GM18505 (cell line): ENCODE results near the gene SETBP1.
"Not testable (repeated sequence)": the region's sequence is repeated elsewhere in the genome, so short reads cannot be mapped to it uniquely, and the experiment has no call there.

ENCODE experiments used
- ATAC-seq: cut with Tn5 transposase; IDR thresholded peaks from one replicate; pipeline ENCODE4 v1.9.1; 2021; ENCODE audit not compliant: unreplicated experiment
- POLR2A ChIP-seq: IDR thresholded peaks from 4 replicates; pipeline ENCODE4 v1.6.1; 2011; ENCODE audit warnings: borderline replicate concordance; ENCODE audit not compliant: insufficient read depth, insufficient read length; ENCODE audit errors: extremely low read depth

Gene SETBP1

DNA sequence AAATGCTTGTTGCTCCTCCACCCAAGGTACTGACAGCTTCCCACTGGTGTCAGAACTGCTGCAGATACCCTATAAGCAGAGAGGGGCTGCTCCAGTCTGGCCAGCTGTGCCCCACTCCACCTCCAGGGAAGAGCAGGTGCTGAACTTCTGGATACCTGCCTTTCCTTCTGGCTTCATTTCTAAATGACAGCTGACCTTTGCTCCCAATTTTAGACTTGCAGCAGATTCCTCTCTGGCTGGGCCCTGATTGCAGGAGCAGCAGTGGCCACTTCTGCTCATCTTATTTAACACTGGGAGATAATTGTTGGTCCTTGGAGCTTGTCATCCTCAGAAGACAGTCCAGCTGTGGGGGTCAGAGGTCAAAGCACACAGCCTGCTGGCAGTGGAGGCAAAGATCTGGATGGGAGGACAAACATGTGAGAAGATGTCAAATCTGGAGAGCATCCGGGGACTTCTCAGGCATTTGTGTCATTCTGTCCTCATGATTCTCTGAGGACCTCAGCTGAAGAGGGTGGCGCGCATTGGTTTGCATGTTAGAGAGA, 38.9 kb downstream of the SETBP1 start:
- no peak for ATAC-seq
- TF ChIP-seq POLR2A, result no peak

DNA sequence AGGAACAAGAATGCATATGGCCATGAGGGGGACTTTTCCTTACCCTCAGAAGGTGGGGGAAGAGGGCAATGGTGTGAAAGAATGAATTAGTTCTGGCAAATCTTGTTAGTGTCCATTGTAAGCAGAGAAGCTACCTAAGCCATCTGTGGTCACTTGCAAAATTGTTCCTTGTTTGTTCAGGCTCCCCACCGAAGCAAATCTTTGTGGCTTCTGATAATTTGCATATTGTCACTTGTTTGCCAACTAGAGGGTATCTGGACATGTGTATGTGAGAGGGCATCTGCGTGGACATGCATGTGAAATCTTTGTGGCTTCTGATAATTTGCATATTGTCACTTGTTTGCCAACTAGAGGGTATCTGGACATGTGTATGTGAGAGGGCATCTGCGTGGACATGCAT, 41.1 kb downstream of the SETBP1 start:
- ATAC-seq, result not testable (repeated sequence)
- TF ChIP-seq POLR2A, result peak; percentile 23

GRCh38 chr18:44723411-44723810, 42.7 kb downstream of the SETBP1 start:
- ATAC-seq, result peak; percentile 39
- peak; percentile 18 for TF ChIP-seq POLR2A

DNA sequence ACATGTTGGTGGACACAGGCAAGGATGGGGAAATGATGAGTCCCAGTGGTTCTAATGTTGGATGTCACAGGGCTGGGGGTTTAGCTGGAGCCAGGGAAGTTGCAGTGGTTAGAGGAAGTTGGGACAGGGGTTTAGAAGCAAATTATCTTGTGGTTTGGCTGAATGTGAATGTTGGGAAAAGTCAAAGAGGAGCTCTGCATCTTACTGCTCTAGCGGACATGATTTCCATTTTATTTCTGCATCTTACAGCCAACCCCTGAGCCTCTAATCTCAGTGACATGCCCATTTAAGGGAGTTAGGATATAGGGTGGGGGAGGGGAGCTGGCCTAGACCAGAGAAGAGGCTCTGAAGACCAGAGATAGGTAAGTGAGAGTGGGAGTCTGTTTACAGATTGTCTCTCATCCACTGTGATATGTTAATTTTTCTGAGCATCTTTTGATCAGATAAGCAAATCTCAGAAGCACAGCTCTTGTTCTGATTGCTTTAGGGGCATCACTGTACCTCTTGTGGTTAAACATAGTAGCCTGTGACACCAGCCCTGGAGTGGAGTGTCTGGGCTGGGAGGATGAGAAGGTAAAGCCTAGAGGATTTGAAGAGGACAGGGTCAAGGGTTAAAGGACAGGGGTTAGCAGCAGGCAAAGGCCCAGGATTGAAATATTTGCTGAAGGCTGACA, 43.6 kb downstream of the SETBP1 start:
- TF ChIP-seq POLR2A, result no peak
- ATAC-seq, result no peak

DNA sequence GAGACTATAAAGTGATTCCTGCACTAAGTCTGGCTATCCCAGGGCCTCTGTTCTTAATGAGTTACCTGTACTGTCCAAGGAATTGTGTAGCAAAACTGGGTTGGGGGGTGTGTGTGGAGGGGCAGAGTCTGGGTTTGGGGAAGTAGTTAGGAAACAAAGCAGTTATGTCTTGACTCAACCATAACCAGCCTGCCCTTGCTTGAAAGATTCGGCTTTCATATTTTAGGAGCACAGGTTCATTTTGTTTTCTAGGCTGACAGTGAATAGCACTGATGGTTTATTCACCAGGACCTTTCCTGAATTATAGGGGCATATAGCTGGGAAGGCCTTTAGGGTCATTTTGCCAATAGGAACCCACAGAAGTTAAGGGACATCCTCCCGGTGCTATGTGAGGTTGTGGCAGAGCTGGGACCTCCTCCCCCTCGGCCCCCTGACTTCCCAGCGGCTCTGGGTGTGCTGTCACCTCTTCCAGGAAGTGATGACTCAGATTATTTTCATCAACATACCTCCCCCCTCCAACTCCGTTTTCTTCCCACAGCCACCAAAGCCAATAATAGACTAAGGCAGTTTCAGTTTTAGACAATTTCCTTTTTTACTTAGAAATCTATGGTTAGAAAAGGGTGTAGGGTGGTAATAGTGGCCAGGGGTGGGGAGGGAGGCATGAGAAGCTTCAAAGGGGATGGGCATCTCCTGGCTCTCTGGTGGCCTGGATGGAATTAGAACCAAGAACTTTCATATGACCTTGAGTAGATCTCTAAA, 44.8 kb downstream of the SETBP1 start:
- peak; percentile 63 for ATAC-seq
- TF ChIP-seq POLR2A, result peak; percentile 37

- TF ChIP-seq POLR2A, result no peak
- ATAC-seq, result no peak
Observed at GRCh38 chr18:44726059-44726421, 45.4 kb downstream of the SETBP1 start.

- ATAC-seq, result no peak
Observed at GRCh38 chr18:44727291-44727690, 46.6 kb downstream of the SETBP1 start.

GRCh38 chr18:44729631-44730101, 49.0 kb downstream of the SETBP1 start:
- ATAC-seq, result no peak
- TF ChIP-seq POLR2A, result no peak

More at GRCh38 chr18:44727291-44727690, 46.6 kb downstream of the SETBP1 start:
- TF ChIP-seq POLR2A, result no peak

DNA sequence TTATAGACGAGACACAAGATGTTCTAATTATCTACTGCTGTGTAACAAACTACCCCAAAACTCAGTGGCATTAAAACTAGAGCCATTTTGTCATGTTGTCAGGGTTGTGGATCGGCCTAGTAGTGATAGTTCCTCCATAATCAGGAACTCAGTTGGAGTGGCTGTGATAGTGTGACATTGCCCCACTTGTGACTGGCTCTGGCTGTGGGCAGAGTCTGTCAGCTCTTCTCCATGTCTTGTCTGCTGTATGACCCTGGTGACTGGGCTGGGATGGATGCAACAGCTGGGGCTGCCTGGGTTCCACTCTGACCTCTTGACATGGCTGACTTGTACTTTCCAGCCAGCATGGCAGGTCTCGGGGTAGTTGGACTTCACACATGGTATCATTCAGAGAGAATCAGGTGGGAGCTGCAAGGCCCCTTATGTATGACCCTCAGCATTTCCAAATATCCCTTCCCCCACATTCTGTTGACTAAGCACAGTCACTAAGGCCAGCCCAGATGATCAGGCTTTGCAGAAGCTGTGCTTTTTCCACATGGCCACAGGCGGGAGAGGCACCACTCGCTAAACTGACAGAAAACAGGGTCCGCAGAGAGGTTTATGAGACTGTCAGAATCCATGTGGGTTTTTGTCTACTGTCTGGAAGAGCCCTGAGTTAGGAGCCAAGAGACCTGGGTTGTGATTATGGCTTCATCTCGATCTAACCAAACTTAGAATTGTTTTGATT, 50.3 kb downstream of the SETBP1 start:
- ATAC-seq, result no peak

GRCh38 chr18:44731530-44732237, 51.0 kb downstream of the SETBP1 start:
- ATAC-seq, result peak; percentile 54
- peak; percentile 9 for TF ChIP-seq POLR2A

More for the DNA sequence above, 50.3 kb downstream of the SETBP1 start:
- no peak for TF ChIP-seq POLR2A

- no peak for TF ChIP-seq POLR2A
- no peak for ATAC-seq
Observed at GRCh38 chr18:44732238-44732563, 51.5 kb downstream of the SETBP1 start.

- TF ChIP-seq POLR2A, result no peak
- no peak for ATAC-seq
Observed at GRCh38 chr18:44732599-44732998, 51.9 kb downstream of the SETBP1 start.
